Measurements from ENCODE around the gene ACER1. TPM values are rescaled to one million over a fixed set of nuclear protein-coding genes. Genes with fewer than 3 reads are reported as not detected.

ACER1 gene
- total RNA-seq, 1 donor from 2014 or later = not detected

DNA sequence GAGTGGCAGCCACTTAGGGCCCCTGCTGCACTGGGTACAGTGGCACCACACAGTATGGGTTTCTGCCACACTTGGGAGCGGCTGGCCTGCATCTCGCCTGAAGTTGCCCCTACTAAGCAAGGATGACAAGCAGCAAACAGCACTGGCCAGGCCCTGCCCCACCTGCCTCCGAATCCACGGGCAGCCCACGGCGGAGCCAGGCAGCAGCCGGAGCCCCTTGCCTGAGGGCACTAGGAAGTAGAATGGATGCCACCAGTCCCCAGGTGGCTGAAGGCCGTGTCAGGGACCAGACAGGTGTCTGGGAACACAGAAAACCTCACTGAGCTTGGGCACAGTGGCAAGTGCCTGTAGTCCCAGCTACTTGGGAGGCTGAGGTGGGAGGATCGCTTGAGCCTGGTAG, 73.0 kb downstream of the ACER1 start:
- H3K27ac Mint-ChIP-seq (ENCODE audit: unreplicated experiment) = no peak overlapping the region
- peaks cover 14% of the 10 kb centered on the region for H3K4me1 Mint-ChIP-seq (ENCODE audit: unreplicated experiment)
- H3K27me3 Mint-ChIP-seq (ENCODE audit: unreplicated experiment) = peaks cover 7% of the 10 kb centered on the region
- H3K9me3 Mint-ChIP-seq (ENCODE audit: unreplicated experiment) = no peaks in the 10 kb centered on the region
- no peak overlapping the region for H3K4me3 Mint-ChIP-seq (ENCODE audit: unreplicated experiment)
- H3K36me3 Mint-ChIP-seq (ENCODE audit: low read depth, unreplicated experiment) = peaks cover 30% of the 10 kb centered on the region
- DNase-seq (ENCODE audit: low spot score) = no peak
- TF ChIP-seq, protein P1, sequence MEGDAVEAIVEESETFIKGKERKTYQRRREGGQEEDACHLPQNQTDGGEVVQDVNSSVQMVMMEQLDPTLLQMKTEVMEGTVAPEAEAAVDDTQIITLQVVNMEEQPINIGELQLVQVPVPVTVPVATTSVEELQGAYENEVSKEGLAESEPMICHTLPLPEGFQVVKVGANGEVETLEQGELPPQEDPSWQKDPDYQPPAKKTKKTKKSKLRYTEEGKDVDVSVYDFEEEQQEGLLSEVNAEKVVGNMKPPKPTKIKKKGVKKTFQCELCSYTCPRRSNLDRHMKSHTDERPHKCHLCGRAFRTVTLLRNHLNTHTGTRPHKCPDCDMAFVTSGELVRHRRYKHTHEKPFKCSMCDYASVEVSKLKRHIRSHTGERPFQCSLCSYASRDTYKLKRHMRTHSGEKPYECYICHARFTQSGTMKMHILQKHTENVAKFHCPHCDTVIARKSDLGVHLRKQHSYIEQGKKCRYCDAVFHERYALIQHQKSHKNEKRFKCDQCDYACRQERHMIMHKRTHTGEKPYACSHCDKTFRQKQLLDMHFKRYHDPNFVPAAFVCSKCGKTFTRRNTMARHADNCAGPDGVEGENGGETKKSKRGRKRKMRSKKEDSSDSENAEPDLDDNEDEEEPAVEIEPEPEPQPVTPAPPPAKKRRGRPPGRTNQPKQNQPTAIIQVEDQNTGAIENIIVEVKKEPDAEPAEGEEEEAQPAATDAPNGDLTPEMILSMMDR (IDR thresholded peaks at IDR 0.05; ENCODE audit: unreplicated experiment) = no peak

GRCh38 chr19:6259312-6259861, 74.0 kb downstream of the ACER1 start:
- DNase-seq (ENCODE audit: low spot score) = no peak
- Mint-ChIP-seq H3K4me3 (ENCODE audit: unreplicated experiment) (no peak overlapping the region), H3K4me1 (ENCODE audit: unreplicated experiment) (peaks cover 13% of the 10 kb centered on the region), H3K9me3 (ENCODE audit: unreplicated experiment) (no peaks in the 10 kb centered on the region), H3K27ac (ENCODE audit: unreplicated experiment) (peak overlapping the region; percentile 19), H3K36me3 (ENCODE audit: low read depth, unreplicated experiment) (peaks cover 30% of the 10 kb centered on the region), H3K27me3 (ENCODE audit: unreplicated experiment) (peaks cover 7% of the 10 kb centered on the region)
- TF ChIP-seq, protein P1 (IDR thresholded peaks at IDR 0.05; ENCODE audit: unreplicated experiment) = no peak

DNA sequence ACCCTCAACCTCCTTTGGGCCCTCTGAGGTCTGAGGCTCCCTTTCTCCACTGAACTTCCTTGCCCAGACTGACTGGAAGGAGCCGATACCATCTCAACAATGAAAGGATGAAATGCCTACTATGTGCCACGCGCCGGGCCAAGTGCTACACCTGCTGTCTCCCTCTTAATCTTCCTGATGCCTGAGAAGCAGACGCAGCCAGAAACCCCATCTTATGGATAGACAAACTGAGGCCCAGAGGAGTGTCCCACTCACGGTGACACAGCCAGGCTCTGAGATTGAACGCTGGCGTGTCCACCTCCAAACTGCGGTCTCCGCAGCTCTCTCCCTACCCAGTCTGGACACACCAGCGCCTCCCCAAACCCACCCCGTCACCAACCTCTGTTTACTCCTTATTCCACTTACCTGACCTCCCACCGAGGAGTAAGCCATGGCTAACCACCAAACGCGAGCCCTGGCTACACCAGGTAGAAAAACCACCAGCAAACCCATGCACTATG, 74.5 kb downstream of the ACER1 start:
- Mint-ChIP-seq H3K27me3 (ENCODE audit: unreplicated experiment) (peaks cover 7% of the 10 kb centered on the region), H3K4me3 (ENCODE audit: unreplicated experiment) (no peak overlapping the region), H3K27ac (ENCODE audit: unreplicated experiment) (peak overlapping the region; percentile 19), H3K4me1 (ENCODE audit: unreplicated experiment) (peaks cover 9% of the 10 kb centered on the region), H3K36me3 (ENCODE audit: low read depth, unreplicated experiment) (peaks cover 30% of the 10 kb centered on the region), H3K9me3 (ENCODE audit: unreplicated experiment) (no peaks in the 10 kb centered on the region)
- no peak for DNase-seq (ENCODE audit: low spot score)
- TF ChIP-seq, protein P1 (IDR thresholded peaks at IDR 0.05; ENCODE audit: unreplicated experiment) = no peak

Other genes with a start within 250 kb of the ACER1 start
- gene RFX2, start 223.1 kb downstream of the ACER1 start, total RNA-seq (ENCODE audit: unreplicated experiment) = 1.2 TPM
- gene ACSBG2, start 197.9 kb downstream of the ACER1 start, total RNA-seq (ENCODE audit: unreplicated experiment) = not detected
- 59.2 TPM for gene MLLT1, start 53.6 kb downstream of the ACER1 start, total RNA-seq (ENCODE audit: unreplicated experiment)
- gene CLPP, start 27.9 kb upstream of the ACER1 start, total RNA-seq (ENCODE audit: unreplicated experiment) = 105 TPM
- 66.8 TPM for gene ALKBH7, start 39.2 kb upstream of the ACER1 start, total RNA-seq (ENCODE audit: unreplicated experiment)
- 4.6 TPM for gene PSPN, start 42.3 kb upstream of the ACER1 start, total RNA-seq (ENCODE audit: unreplicated experiment)
- 95.5 TPM for gene GTF2F1, start 59.6 kb upstream of the ACER1 start, total RNA-seq (ENCODE audit: unreplicated experiment)
- gene KHSRP, start 91.2 kb upstream of the ACER1 start, total RNA-seq (ENCODE audit: unreplicated experiment) = 290 TPM
- gene SLC25A41, start 100.2 kb upstream of the ACER1 start, total RNA-seq (ENCODE audit: unreplicated experiment) = 0.23 TPM
- 20.7 TPM for gene SLC25A23, start 126.2 kb upstream of the ACER1 start, total RNA-seq (ENCODE audit: unreplicated experiment)
- 0.44 TPM for gene CRB3, start 130.7 kb upstream of the ACER1 start, total RNA-seq (ENCODE audit: unreplicated experiment)
- gene DENND1C, start 148.2 kb upstream of the ACER1 start, total RNA-seq (ENCODE audit: unreplicated experiment) = 1.5 TPM
- 0.21 TPM for gene TUBB4A, start 168.7 kb upstream of the ACER1 start, total RNA-seq (ENCODE audit: unreplicated experiment)
- 3.0 TPM for gene TNFSF9, start 197.4 kb upstream of the ACER1 start, total RNA-seq (ENCODE audit: unreplicated experiment)